Upper lobe of left lung (tissue), 6 donors: ENCODE data around the gene TSPO. TPM values are rescaled to one million over a fixed set of nuclear protein-coding genes. Genes with fewer than 3 reads are reported as not detected.

Experiments
- ATAC-seq, 2 donors: fragments of 200-7000 bp; cut with Tn5 transposase; one replicate each; pipeline ENCODE4 v1.9.1; 2022; ENCODE audit warnings: mild to moderate bottlenecking in 2 of 2, moderate library complexity in 2 of 2; ENCODE audit not compliant: low FRiP score in 2 of 2
- DNase-seq, 2 donors: peaks; one replicate each; pipeline ENCODE4 v3.0.0-alpha.2; 2019 to 2020
- H3K27ac ChIP-seq, 4 donors: fragments of 200-600 bp; sonication (generic); one replicate each; pipeline ENCODE4 v1.5.1; 2016 to 2019
- H3K27me3 ChIP-seq, 4 donors: fragments of 200-600 bp; sonication (generic); one replicate each; pipeline ENCODE4 v1.5.1; 2017 to 2019
- H3K36me3 ChIP-seq, 4 donors: fragments of 200-600 bp; sonication (generic); one replicate each; pipeline ENCODE4 v1.5.1; 2016 to 2019
- H3K4me1 ChIP-seq, 4 donors: fragments of 200-600 bp; sonication (generic); one replicate each; pipeline ENCODE4 v1.5.1; 2018 to 2019
- H3K4me3 ChIP-seq, 4 donors: fragments of 200-600 bp; sonication (generic); one replicate each; pipeline ENCODE4 v1.5.1; 2017 to 2019; ENCODE audit warnings: mild to moderate bottlenecking in 2 of 4, moderate library complexity in 1 of 4
- H3K9me3 ChIP-seq, 4 donors: fragments of 200-600 bp; sonication (generic); one replicate each; pipeline ENCODE4 v1.5.1; 2018 to 2019
- CTCF ChIP-seq, 6 experiments: fragments of 450-650 bp in 4 of 6; fragments of 200-600 bp in 2 of 6; sonication (generic) in 2 of 6; IDR thresholded peaks; one replicate each; pipeline ENCODE4 v1.5.1; 2016 to 2019; ENCODE audit warnings: antibody characterized with exemption in 6 of 6
- EP300 ChIP-seq, 4 donors: sonication (generic); formaldehyde crosslinking; IDR thresholded peaks; one replicate each; pipeline ENCODE4 v1.5.1; 2017; ENCODE audit warnings: antibody characterized with exemption in 4 of 4, control low read depth in 2 of 4
- POLR2A ChIP-seq, 4 donors: fragments of 450-650 bp; IDR thresholded peaks; one replicate each; pipeline ENCODE4 v1.5.1; 2016 to 2017; ENCODE audit warnings: antibody characterized with exemption in 4 of 4, mild to moderate bottlenecking in 2 of 4
- POLR2AphosphoS5 ChIP-seq, 2 donors: sonication (generic); formaldehyde crosslinking; IDR thresholded peaks; one replicate each; pipeline ENCODE4 v1.5.1; 2017; ENCODE audit warnings: antibody characterized with exemption in 2 of 2
- WGBS, 2 donors: methylation state at CpG; one replicate each; pipeline ENCODE4 v1.1.5; 2017 to 2018; 5-methylcytosine and 5-hydroxymethylcytosine counted together
- total RNA-seq, 6 donors: library from RNA; depleted of rRNA in 4 of 6; stranded (reverse); fragments of >200 nt in 4 of 6; gene quantifications; one replicate each; pipeline versions ENCODE4 v1.1.0 to v1.2.1, GENCODE V29; 2016 to 2021
- donor health status: DM: no; HTN: no; CAD: no; lungs with moderate emphysema.
- donor health status: DM: no; HTN: yes; CAD: no; lungs with severe emphysema.

TSPO gene
- total RNA-seq, 6 donors from 2014 or later = 127 to 426 (median 315) TPM

GRCh38 chr22:43162412-43163150, 11.2 kb downstream of the TSPO start:
- ATAC-seq = no peak
- H3K4me3 ChIP-seq = no peak overlapping the region
- DNase-seq = peak in 1 of 2 donors; percentile 81
- H3K27me3 ChIP-seq = no peaks in the 10 kb centered on the region
- H3K36me3 ChIP-seq = peaks cover 0 to 46% (median 22%) of the 10 kb centered on the region in 4 donors
- H3K9me3 ChIP-seq = no peaks in the 10 kb centered on the region
- H3K27ac ChIP-seq = no peak overlapping the region
- H3K4me1 ChIP-seq = peaks cover 17 to 43% (median 30%) of the 10 kb centered on the region in 4 donors
- TF ChIP-seq CTCF (IDR thresholded peaks at IDR 0.05) (no peak), EP300 (IDR thresholded peaks at IDR 0.05) (no peak), POLR2A (IDR thresholded peaks at IDR 0.05) (no peak), POLR2AphosphoS5 (IDR thresholded peaks at IDR 0.05) (no peak)
- 93 to 94% methylated on average over 8 to 17 of the region's 24 CpGs for WGBS, 2 donors

GRCh38 chr22:43163241-43163795, 12.0 kb downstream of the TSPO start:
- 82 to 87% methylated on average over 10 to 14 of the region's 18 CpGs for WGBS, 2 donors
- H3K4me3 ChIP-seq = no peak overlapping the region
- peak overlapping the region in 1 of 4 donors; percentile 39 for H3K27ac ChIP-seq

GRCh38 chr22:43164636-43165035, 13.3 kb downstream of the TSPO start:
- DNase-seq (no peak), ATAC-seq (no peak)
- H3K4me1 ChIP-seq = peaks cover 12 to 27% (median 20%) of the 10 kb centered on the region in 4 donors
- TF ChIP-seq CTCF (IDR thresholded peaks at IDR 0.05) (no peak), POLR2AphosphoS5 (IDR thresholded peaks at IDR 0.05) (no peak), POLR2A (IDR thresholded peaks at IDR 0.05) (no peak)
- no peaks in the 10 kb centered on the region for H3K9me3 ChIP-seq
- no peak overlapping the region for H3K4me3 ChIP-seq
- peaks cover 0 to 53% (median 35%) of the 10 kb centered on the region in 4 donors for H3K36me3 ChIP-seq
- WGBS, 2 donors = 40 to 46% methylated on average over 15 to 16 of the region's 16 CpGs
- no peak overlapping the region for H3K27ac ChIP-seq
- no peaks in the 10 kb centered on the region for H3K27me3 ChIP-seq

More at GRCh38 chr22:43163241-43163795, 12.0 kb downstream of the TSPO start:
- H3K36me3 ChIP-seq = peaks cover 0 to 52% (median 28%) of the 10 kb centered on the region in 4 donors
- peak in 1 of 2 donors; percentile 61 for DNase-seq
- no peaks in the 10 kb centered on the region for H3K9me3 ChIP-seq
- H3K27me3 ChIP-seq = no peaks in the 10 kb centered on the region
- peaks cover 17 to 36% (median 30%) of the 10 kb centered on the region in 4 donors for H3K4me1 ChIP-seq
- ATAC-seq = no peak
- TF ChIP-seq CTCF (IDR thresholded peaks at IDR 0.05) (no peak), POLR2AphosphoS5 (IDR thresholded peaks at IDR 0.05) (no peak), EP300 (IDR thresholded peaks at IDR 0.05) (no peak), POLR2A (IDR thresholded peaks at IDR 0.05) (no peak)

GRCh38 chr22:43166132-43166930, 15.0 kb downstream of the TSPO start:
- Histone ChIP-seq H3K27ac (no peak overlapping the region), H3K4me1 (peaks cover 6 to 19% (median 14%) of the 10 kb centered on the region in 4 donors), H3K4me3 (no peak overlapping the region), H3K9me3 (no peaks in the 10 kb centered on the region), H3K36me3 (peaks cover 0 to 52% (median 35%) of the 10 kb centered on the region in 4 donors), H3K27me3 (no peaks in the 10 kb centered on the region)
- TF ChIP-seq EP300 (IDR thresholded peaks at IDR 0.05) (no peak), POLR2AphosphoS5 (IDR thresholded peaks at IDR 0.05) (no peak), POLR2A (IDR thresholded peaks at IDR 0.05) (no peak), CTCF (IDR thresholded peaks at IDR 0.05) (no peak)
- ATAC-seq (no peak), DNase-seq (no peak)
- 79 to 88% methylated on average over 19 to 23 of the region's 23 CpGs for WGBS, 2 donors
